HUES64 (cell line): ENCODE data around the gene HS3ST4.
"Not testable (repeated sequence)": the region's sequence is repeated elsewhere in the genome, so short reads cannot be mapped to it uniquely, and the experiment has no call there.

Experiments used
- H3K27ac ChIP-seq: 2 replicates; pipeline ENCODE4 v1.7.0; 2013; ENCODE audit warnings: low read depth, low read length, inconsistent platforms
- H3K27me3 ChIP-seq: 2 replicates; pipeline ENCODE4 v1.6.1; 2013; ENCODE audit warnings: mild to moderate bottlenecking, low read length; ENCODE audit not compliant: insufficient read depth
- H3K36me3 ChIP-seq: 2 replicates; pipeline ENCODE4 v1.6.1; 2013; ENCODE audit warnings: mild to moderate bottlenecking, low read length; ENCODE audit not compliant: insufficient read depth
- H3K4me1 ChIP-seq: 2 replicates; pipeline ENCODE4 v1.6.1; 2013; ENCODE audit warnings: mild to moderate bottlenecking, low read length, moderate library complexity; ENCODE audit not compliant: insufficient read depth
- H3K4me3 ChIP-seq: 2 replicates; pipeline ENCODE4 v1.5.1; 2013; ENCODE audit warnings: mild to moderate bottlenecking, low read length, moderate library complexity
- H3K9ac ChIP-seq: 2 replicates; pipeline ENCODE4 v1.6.1; 2013; ENCODE audit warnings: mild to moderate bottlenecking, low read depth, low read length
- H3K9me3 ChIP-seq: 2 replicates; pipeline ENCODE4 v1.6.1; 2013; ENCODE audit warnings: low read depth, low read length; ENCODE audit not compliant: insufficient read depth
- WGBS: fragments of 150-250, 120-280 bp; methylation state at CpG from one replicate; pipeline ENCODE4 v1.1.7; 2013; ENCODE audit warnings: missing lambda C conversion rate; 5-methylcytosine and 5-hydroxymethylcytosine counted together

Gene HS3ST4

GRCh38 chr16:25734430-25735385, 42.9 kb downstream of the HS3ST4 start:
- Histone ChIP-seq H3K4me1 (no peaks in the 10 kb centered on the region), H3K4me3 (no peak overlapping the region), H3K36me3 (no peaks in the 10 kb centered on the region), H3K27ac (no peak overlapping the region), H3K9me3 (no peaks in the 10 kb centered on the region), H3K27me3 (no peaks in the 10 kb centered on the region), H3K9ac (no peak overlapping the region)
- WGBS: 76% methylated on average over 2 of the region's 2 CpGs

- H3K9me3 ChIP-seq: no peaks in the 10 kb centered on the region
- H3K36me3 ChIP-seq: no peaks in the 10 kb centered on the region
- H3K4me1 ChIP-seq: no peaks in the 10 kb centered on the region
- no peak overlapping the region for H3K4me3 ChIP-seq
- no peak overlapping the region for H3K9ac ChIP-seq
- WGBS: 87% methylated on average over 1 of the region's 1 CpG
- H3K27me3 ChIP-seq: no peaks in the 10 kb centered on the region
- H3K27ac ChIP-seq: no peak overlapping the region
Measured at GRCh38 chr16:25735645-25736044, 43.9 kb downstream of the HS3ST4 start.

GRCh38 chr16:25747160-25747758, 55.5 kb downstream of the HS3ST4 start:
- H3K36me3 ChIP-seq: no peaks in the 10 kb centered on the region
- no peak overlapping the region for H3K9ac ChIP-seq
- WGBS: 74% methylated on average over 7 of the region's 7 CpGs
- no peak overlapping the region for H3K4me3 ChIP-seq
- H3K27me3 ChIP-seq: no peaks in the 10 kb centered on the region
- H3K9me3 ChIP-seq: no peaks in the 10 kb centered on the region
- 0 out of 2 replicates have a peak, but pooled peaks cover 5% of the 10 kb centered on the region for H3K4me1 ChIP-seq
- H3K27ac ChIP-seq: no peak overlapping the region

- no peaks in the 10 kb centered on the region for H3K27me3 ChIP-seq
- no peaks in the 10 kb centered on the region for H3K9me3 ChIP-seq
- 98% methylated on average over 3 of the region's 3 CpGs for WGBS
- no peak overlapping the region for H3K27ac ChIP-seq
- no peak overlapping the region for H3K9ac ChIP-seq
- no peaks in the 10 kb centered on the region for H3K36me3 ChIP-seq
- H3K4me3 ChIP-seq: no peak overlapping the region
- H3K4me1 ChIP-seq: 0 out of 2 replicates have a peak, but pooled peaks cover 5% of the 10 kb centered on the region
Measured at GRCh38 chr16:25748092-25748654, 56.4 kb downstream of the HS3ST4 start.

GRCh38 chr16:25750488-25751216, 58.9 kb downstream of the HS3ST4 start:
- no peak overlapping the region for H3K9ac ChIP-seq
- no peaks in the 10 kb centered on the region for H3K36me3 ChIP-seq
- H3K27me3 ChIP-seq: no peaks in the 10 kb centered on the region
- 70% methylated on average over 6 of the region's 6 CpGs for WGBS
- no peak overlapping the region for H3K27ac ChIP-seq
- no peak overlapping the region for H3K4me3 ChIP-seq
- no peaks in the 10 kb centered on the region for H3K9me3 ChIP-seq
- H3K4me1 ChIP-seq: 0 out of 2 replicates have a peak, but pooled peaks cover 5% of the 10 kb centered on the region

GRCh38 chr16:25751230-25751835, 59.6 kb downstream of the HS3ST4 start:
- Histone ChIP-seq H3K4me3 (no peak overlapping the region), H3K27me3 (no peaks in the 10 kb centered on the region), H3K4me1 (0 out of 2 replicates have a peak, but pooled peaks cover 5% of the 10 kb centered on the region), H3K9ac (no peak overlapping the region), H3K27ac (no peak overlapping the region), H3K9me3 (no peaks in the 10 kb centered on the region), H3K36me3 (no peaks in the 10 kb centered on the region)
- 94% methylated on average over 2 of the region's 5 CpGs for WGBS

GRCh38 chr16:25764466-25764865, 72.7 kb downstream of the HS3ST4 start:
- Histone ChIP-seq H3K9ac (no peak overlapping the region), H3K4me3 (no peak overlapping the region), H3K4me1 (no peaks in the 10 kb centered on the region), H3K27ac (no peak overlapping the region), H3K36me3 (no peaks in the 10 kb centered on the region), H3K27me3 (no peaks in the 10 kb centered on the region), H3K9me3 (no peaks in the 10 kb centered on the region)
- WGBS: 94% methylated on average over 2 of the region's 2 CpGs

GRCh38 chr16:25771216-25771615, 79.5 kb downstream of the HS3ST4 start:
- Histone ChIP-seq H3K9ac (no peak overlapping the region), H3K27me3 (no peaks in the 10 kb centered on the region), H3K4me3 (no peak overlapping the region), H3K36me3 (no peaks in the 10 kb centered on the region), H3K9me3 (no peaks in the 10 kb centered on the region), H3K27ac (no peak overlapping the region), H3K4me1 (no peaks in the 10 kb centered on the region)
- 100% methylated on average over 1 of the region's 1 CpG for WGBS

GRCh38 chr16:25771812-25772568, 80.2 kb downstream of the HS3ST4 start:
- 78% methylated on average over 4 of the region's 5 CpGs for WGBS
- Histone ChIP-seq H3K4me3 (no peak overlapping the region), H3K9ac (no peak overlapping the region), H3K27ac (no peak overlapping the region), H3K4me1 (no peaks in the 10 kb centered on the region), H3K9me3 (no peaks in the 10 kb centered on the region), H3K36me3 (no peaks in the 10 kb centered on the region), H3K27me3 (no peaks in the 10 kb centered on the region)

- not testable (repeated sequence) for H3K36me3 ChIP-seq, H3K27me3 ChIP-seq, H3K9me3 ChIP-seq, H3K27ac ChIP-seq, H3K4me3 ChIP-seq, H3K4me1 ChIP-seq, H3K9ac ChIP-seq
- 97% methylated on average over 2 of the region's 2 CpGs for WGBS
Measured at GRCh38 chr16:25776214-25776613, 84.5 kb downstream of the HS3ST4 start.
